K562 (cell line): Measurements from ENCODE around the gene TFCP2L1. TPM values are rescaled to one million over a fixed set of nuclear protein-coding genes. Genes with fewer than 3 reads are reported as not detected.

Source experiments
- ATAC-seq: fragments of 200-7000 bp; cut with Tn5 transposase; 3 replicates; pipeline ENCODE4 v1.9.1; 2020; ENCODE audit warnings: moderate library complexity
- BruUV-seq: library from RNA; stranded (reverse); fragments of 400-500 nt; replicated peaks from 2 replicates; lab custom pipeline; 2021; lab: Mats Ljungman, UMichigan
- CTCF ChIA-PET: fragments of 300-600 bp; formaldehyde crosslinking; extraction: SDS; loops from one replicate; lab custom pipeline; 2021; ENCODE audit warnings: low intra/inter-chr PET ratio; lab: Yijun Ruan, JAX
- POLR2A ChIA-PET: fragments of 300-600, 350-650 bp; sonication (Branson Sonifier 250); formaldehyde crosslinking; extraction: SDS; loops from one replicate; lab custom pipeline; 2021; ENCODE audit warnings: antibody characterized with exemption, inconsistent platforms; lab: Yijun Ruan, JAX
- DNase-seq, 4 experiments: peaks; one replicate each; pipeline versions ENCODE4 v3.0.0 to v3.0.0-alpha.2; 2011 to 2018; ENCODE audit warnings: low spot score in 3 of 4, mixed read lengths in 3 of 4; ENCODE audit errors: extremely low read depth in 1 of 4
- FAIRE-seq: peaks from 2 replicates; lab custom pipeline; 2011; peaks lifted over from hg19 to GRCh38; lab: Jason Lieb, UNC
- H2AFZ ChIP-seq: 2 replicates; pipeline ENCODE4 v1.6.0; 2011; ENCODE audit warnings: low read depth, low read length, control low read depth, inconsistent platforms
- H3K27ac ChIP-seq: fragments of 200-600 bp; 3 replicates; pipeline ENCODE4 v1.8.0; 2011; ENCODE audit warnings: low read depth, mild to moderate bottlenecking, control low read depth, inconsistent platforms, low read length, moderate library complexity, mixed read lengths; ENCODE audit errors: extremely low read depth
- H3K27me3 ChIP-seq, 2 experiments: fragments of 300-600 bp in 1 of 2; 2 replicates in 1 of 2; 3 replicates in 1 of 2; pipeline versions ENCODE4 v1.6.0 to v1.8.0; 2011; ENCODE audit warnings: inconsistent platforms in 2 of 2, low read length in 2 of 2, mild to moderate bottlenecking in 1 of 2, mixed read lengths in 1 of 2, moderate library complexity in 1 of 2; ENCODE audit not compliant: control insufficient read depth in 2 of 2, insufficient read depth in 2 of 2
- H3K36me3 ChIP-seq: fragments of 300-600 bp; 3 replicates; pipeline ENCODE4 v1.8.0; 2011; ENCODE audit warnings: mild to moderate bottlenecking, low read length, inconsistent platforms; ENCODE audit not compliant: control insufficient read depth, insufficient read depth
- H3K4me1 ChIP-seq, 2 experiments: fragments of 200-600 bp in 1 of 2; replicated peaks in 1 of 2; 2 replicates in 1 of 2; 3 replicates in 1 of 2; pipeline versions ENCODE4 v1.5.1 to v1.8.0; 2011; ENCODE audit warnings: inconsistent platforms in 2 of 2, low read length in 2 of 2, mild to moderate bottlenecking in 1 of 2, mixed read lengths in 1 of 2, moderate library complexity in 1 of 2; ENCODE audit not compliant: control insufficient read depth in 2 of 2, insufficient read depth in 2 of 2
- H3K4me2 ChIP-seq: 2 replicates; pipeline ENCODE4 v1.6.1; 2011; ENCODE audit warnings: low read length, control low read depth, inconsistent platforms, mixed read lengths; ENCODE audit not compliant: insufficient read depth
- H3K4me3 ChIP-seq: fragments of 200-600 bp; sonication (generic), shearing (Covaris generic); 2 replicates; pipeline ENCODE4 v1.5.1; 2016; ENCODE audit warnings: control low read depth, inconsistent platforms
- H3K79me2 ChIP-seq: fragments of 200-600 bp; 3 replicates; pipeline ENCODE4 v1.8.0; 2011; ENCODE audit warnings: low read length, inconsistent platforms; ENCODE audit not compliant: control insufficient read depth, insufficient read depth
- H3K9ac ChIP-seq, 2 experiments: 2 replicates each; pipeline versions ENCODE4 v1.6.0 to v1.6.1; 2011; ENCODE audit warnings: low read depth in 2 of 2, low read length in 2 of 2, control low read depth in 1 of 2, inconsistent platforms in 1 of 2, mild to moderate bottlenecking in 1 of 2, mixed read lengths in 1 of 2; ENCODE audit not compliant: insufficient read depth in 1 of 2
- H3K9me1 ChIP-seq: one replicate; pipeline ENCODE4 v1.6.0; 2011; ENCODE audit warnings: inconsistent platforms, mild to moderate bottlenecking, low read length, moderate library complexity; ENCODE audit not compliant: control insufficient read depth, insufficient read depth
- H3K9me3 ChIP-seq: replicated peaks from 2 replicates; pipeline ENCODE4 v1.5.1; 2011; ENCODE audit warnings: low read depth, low read length, inconsistent platforms; ENCODE audit not compliant: control insufficient read depth, insufficient read depth
- H4K20me1 ChIP-seq: replicated peaks from 2 replicates; pipeline ENCODE4 v1.6.1; 2011; ENCODE audit warnings: low read length, inconsistent platforms, mixed read lengths; ENCODE audit not compliant: control insufficient read depth, insufficient read depth
- KDM4B ChIP-seq, 2 experiments: fragments of 450-650 bp in 1 of 2; sonication (generic) in 1 of 2; IDR thresholded peaks; 2 replicates each; pipeline ENCODE4 v1.6.1; 2016 to 2017; ENCODE audit warnings: borderline replicate concordance in 2 of 2, antibody characterized with exemption in 1 of 2, low read depth in 1 of 2, mild to moderate bottlenecking in 1 of 2
- NR0B1 ChIP-seq: fragments of 450-650 bp; IDR thresholded peaks from one replicate; pipeline ENCODE4 v1.6.1; 2018; ENCODE audit warnings: mild to moderate bottlenecking, moderate library complexity; ENCODE audit not compliant: partially characterized antibody
- ZNF431 ChIP-seq: sonication (generic); formaldehyde crosslinking; IDR thresholded peaks from 2 replicates; pipeline ENCODE4 v1.8.0; 2022; ENCODE audit warnings: mild to moderate bottlenecking, missing genetic modification reagents
- WGBS: fragments of 100-300 bp; shearing (Covaris generic); methylation state at CpG from one replicate; pipeline ENCODE4 v1.1.6; 2016; ENCODE audit warnings: low coverage, mixed read lengths; ENCODE audit not compliant: insufficient coverage; ENCODE audit errors: missing lambda C conversion rate; 5-methylcytosine and 5-hydroxymethylcytosine counted together
- in situ Hi-C: fragments of 300-500 bp; cut with MboI; formaldehyde crosslinking; loops from 4 replicates; pipeline ENCODE4 v1.15.0; 2018; ENCODE audit warnings: inconsistent platforms, mixed read lengths
- intact Hi-C: fragments of 100-400 bp; cut with micrococcal nuclease; formaldehyde crosslinking; loops from 2 replicates; pipeline ENCODE4 v1.14.2; 2022
- polyA plus RNA-seq, 8 experiments: library from polyadenylated mRNA; depleted of rRNA in 4 of 8; stranded (reverse) in 5 of 8; unstranded in 3 of 8; fragments of >200 nt; fragmentation: Nextera tagmentation in 2 of 8; fragmentation: Illumina TruSeq in 1 of 8; extraction: Ambion mirVana in 2 of 8; extraction: Trizol in 1 of 8; gene quantifications; 2 replicates each; pipeline versions ENCODE4 v1.2.1 to v1.2.3, GENCODE V29; 2011 to 2014; ENCODE audit warnings: inconsistent platforms in 1 of 8, missing spikeins in 1 of 8
- total RNA-seq, 7 experiments: library from RNA; depleted of rRNA in 6 of 7; stranded (reverse); fragments of >200 nt in 6 of 7; fragmentation: Illumina TruSeq in 2 of 7; extraction: Trizol in 2 of 7; gene quantifications; 2 replicates each; pipeline versions ENCODE4 v1.2.1 to v1.2.3, GENCODE V29; 2011 to 2021; ENCODE audit warnings: low replicate concordance in 1 of 7

TFCP2L1 gene
- total and polyA plus RNA-seq, 9 of the 15 experiments (the other 6 are each of a cell fraction or from before 2014, with no cell fraction given): 0.08 to 1.00 (median 0.42) TPM

GRCh38 chr2:121304941-121305340 lies 19.9 kb upstream of the TFCP2L1 start:
- H3K27ac ChIP-seq: no peak overlapping the region
- no TSS peak for BruUV-seq
- ChIA-PET POLR2A (interaction anchor here (0.7 kb wide), 1 partner anchor 22 kb away, joined by 3 read pairs; no protein-coding TSS in a partner anchor), CTCF (no interaction called here)
- no peak overlapping the region for H3K4me2 ChIP-seq
- no peaks in the 10 kb centered on the region for H3K36me3 ChIP-seq
- H3K9me1 ChIP-seq: no peaks in the 10 kb centered on the region
- no peak for TF ChIP-seq NR0B1
- no peak for TF ChIP-seq KDM4B (IDR thresholded peaks at IDR 0.05; ENCODE audit: borderline replicate concordance in 2 of 2, low read depth in 1 of 2)
- TF ChIP-seq ZNF431 (CRISPR knock-in tag): no peak
- H3K4me3 ChIP-seq: no peak overlapping the region
- no peaks in the 10 kb centered on the region for H3K79me2 ChIP-seq
- ATAC-seq (no peak), FAIRE-seq (no peak), DNase-seq (no peak)
- peaks cover 11 to 18% of the 10 kb centered on the region in 2 experiments; a peak in 3 of 5 replicates for H3K27me3 ChIP-seq
- H2AFZ ChIP-seq: no peak overlapping the region
- no peaks in the 10 kb centered on the region for H3K4me1 ChIP-seq
- intact Hi-C loops: no loop called here
- no peaks in the 10 kb centered on the region; the same call in 1 of the 2 replicates for H4K20me1 ChIP-seq
- no peak overlapping the region for H3K9ac ChIP-seq
- 0% methylated on average over 2 of the region's 2 CpGs for WGBS
- no peaks in the 10 kb centered on the region for H3K9me3 ChIP-seq
- in situ Hi-C loops: no loop called here
